ENCODE results near the gene ABCD1. TPM values are rescaled to one million over a fixed set of nuclear protein-coding genes. Genes with fewer than 3 reads are reported as not detected.
"Not testable (repeated sequence)": the region's sequence is repeated elsewhere in the genome, so short reads cannot be mapped to it uniquely, and the experiment has no call there.

Gene ABCD1
- total RNA-seq, 1 donor from 2014 or later = 15.3 TPM

DNA sequence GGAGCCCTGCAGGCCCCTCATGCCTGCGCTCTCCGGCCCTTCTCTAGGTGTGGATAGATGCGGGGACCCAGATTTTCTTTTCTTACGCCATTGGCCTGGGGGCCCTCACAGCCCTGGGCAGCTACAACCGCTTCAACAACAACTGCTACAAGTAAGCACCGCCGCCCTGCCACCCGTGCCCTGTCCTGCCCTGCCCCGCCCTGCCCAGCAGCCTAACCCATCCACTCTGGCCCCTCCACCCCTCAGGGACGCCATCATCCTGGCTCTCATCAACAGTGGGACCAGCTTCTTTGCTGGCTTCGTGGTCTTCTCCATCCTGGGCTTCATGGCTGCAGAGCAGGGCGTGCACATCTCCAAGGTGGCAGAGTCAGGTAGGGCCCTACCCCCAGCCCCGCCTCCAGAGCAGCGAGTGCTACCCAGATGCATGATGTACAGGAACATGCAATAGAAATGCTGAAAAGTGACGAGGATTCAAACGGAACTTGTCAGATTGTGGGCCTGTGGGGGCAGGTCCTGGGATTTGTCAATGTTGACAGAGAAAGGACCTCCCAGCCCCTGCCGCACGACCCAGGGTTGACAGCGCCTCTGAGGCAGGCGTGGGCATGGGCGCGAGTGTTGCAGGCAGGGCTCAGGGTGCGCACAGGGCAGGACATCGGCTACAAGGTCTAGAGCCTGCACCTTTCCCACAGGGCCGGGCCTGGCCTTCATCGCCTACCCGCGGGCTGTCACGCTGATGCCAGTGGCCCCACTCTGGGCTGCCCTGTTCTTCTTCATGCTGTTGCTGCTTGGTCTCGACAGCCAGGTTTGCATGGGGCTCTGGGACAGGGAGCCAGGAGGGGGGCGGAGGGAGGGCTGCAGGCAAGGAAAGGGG lies 31.2 kb upstream of the ABCD1 start:
- Histone ChIP-seq H3K27me3 (ENCODE audit: control insufficient read depth, insufficient read depth, low read length) (no peaks in the 10 kb centered on the region), H3K4me3 (ENCODE audit: low read depth, low read length) (no peak overlapping the region), H3K36me3 (ENCODE audit: control insufficient read depth, insufficient read depth, low read length) (no peaks in the 10 kb centered on the region)
- no peak for DNase-seq (ENCODE audit: low read depth)
- no peak for TF ChIP-seq CTCF (IDR thresholded peaks at IDR 0.05; ENCODE audit: insufficient read depth, low read length, poor library complexity, severe bottlenecking)

DNA sequence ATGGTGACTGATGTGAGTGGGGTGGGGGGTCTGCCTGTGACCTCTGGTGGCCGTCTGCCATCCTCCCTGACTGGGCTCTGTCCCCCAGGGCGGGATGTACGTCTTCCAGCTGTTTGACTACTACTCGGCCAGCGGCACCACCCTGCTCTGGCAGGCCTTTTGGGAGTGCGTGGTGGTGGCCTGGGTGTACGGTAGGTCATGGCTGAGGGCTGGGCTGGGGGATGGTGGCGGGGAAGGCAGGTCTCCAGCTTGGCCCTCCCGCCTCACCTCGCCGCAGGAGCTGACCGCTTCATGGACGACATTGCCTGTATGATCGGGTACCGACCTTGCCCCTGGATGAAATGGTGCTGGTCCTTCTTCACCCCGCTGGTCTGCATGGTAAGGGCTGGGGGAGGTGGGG lies 30.4 kb upstream of the ABCD1 start:
- H3K4me3 ChIP-seq (ENCODE audit: low read depth, low read length); H3K27me3 ChIP-seq (ENCODE audit: control insufficient read depth, insufficient read depth, low read length); H3K36me3 ChIP-seq (ENCODE audit: control insufficient read depth, insufficient read depth, low read length); DNase-seq (ENCODE audit: low read depth): not testable (repeated sequence)

DNA sequence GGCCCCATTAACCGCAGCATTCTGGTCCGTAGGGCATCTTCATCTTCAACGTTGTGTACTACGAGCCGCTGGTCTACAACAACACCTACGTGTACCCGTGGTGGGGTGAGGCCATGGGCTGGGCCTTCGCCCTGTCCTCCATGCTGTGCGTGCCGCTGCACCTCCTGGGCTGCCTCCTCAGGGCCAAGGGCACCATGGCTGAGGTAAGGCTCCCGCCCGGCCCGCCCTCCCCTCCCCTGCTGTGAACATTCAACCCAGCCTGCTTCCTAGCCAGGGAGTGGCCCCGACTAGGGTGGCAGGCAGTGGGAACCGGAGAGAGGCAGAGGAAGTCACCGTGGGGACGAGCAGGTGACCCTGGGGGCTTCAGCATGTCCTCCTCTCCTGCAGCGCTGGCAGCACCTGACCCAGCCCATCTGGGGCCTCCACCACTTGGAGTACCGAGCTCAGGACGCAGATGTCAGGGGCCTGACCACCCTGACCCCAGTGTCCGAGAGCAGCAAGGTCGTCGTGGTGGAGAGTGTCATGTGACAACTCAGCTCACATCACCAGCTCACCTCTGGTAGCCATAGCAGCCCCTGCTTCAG lies 29.9 kb upstream of the ABCD1 start:
- H3K4me3 ChIP-seq (ENCODE audit: low read depth, low read length) = no peak overlapping the region
- H3K36me3 ChIP-seq (ENCODE audit: control insufficient read depth, insufficient read depth, low read length) = no peaks in the 10 kb centered on the region
- no peak for TF ChIP-seq CTCF (IDR thresholded peaks at IDR 0.05; ENCODE audit: insufficient read depth, low read length, poor library complexity, severe bottlenecking)
- no peak for DNase-seq (ENCODE audit: low read depth)
- no peaks in the 10 kb centered on the region for H3K27me3 ChIP-seq (ENCODE audit: control insufficient read depth, insufficient read depth, low read length)

DNA sequence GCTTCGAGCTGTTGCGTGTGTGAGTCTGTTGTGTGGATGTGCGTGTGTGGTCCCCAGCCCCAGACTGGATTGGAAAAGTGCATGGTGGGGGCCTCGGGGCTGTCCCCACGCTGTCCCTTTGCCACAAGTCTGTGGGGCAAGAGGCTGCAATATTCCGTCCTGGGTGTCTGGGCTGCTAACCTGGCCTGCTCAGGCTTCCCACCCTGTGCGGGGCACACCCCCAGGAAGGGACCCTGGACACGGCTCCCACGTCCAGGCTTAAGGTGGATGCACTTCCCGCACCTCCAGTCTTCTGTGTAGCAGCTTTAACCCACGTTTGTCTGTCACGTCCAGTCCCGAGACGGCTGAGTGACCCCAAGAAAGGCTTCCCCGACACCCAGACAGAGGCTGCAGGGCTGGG lies 28.6 kb upstream of the ABCD1 start:
- Histone ChIP-seq H3K4me3 (ENCODE audit: low read depth, low read length) (no peak overlapping the region), H3K27me3 (ENCODE audit: control insufficient read depth, insufficient read depth, low read length) (no peaks in the 10 kb centered on the region), H3K36me3 (ENCODE audit: control insufficient read depth, insufficient read depth, low read length) (no peaks in the 10 kb centered on the region)
- no peak for TF ChIP-seq CTCF (IDR thresholded peaks at IDR 0.05; ENCODE audit: insufficient read depth, low read length, poor library complexity, severe bottlenecking)
- DNase-seq (ENCODE audit: low read depth) = no peak

DNA sequence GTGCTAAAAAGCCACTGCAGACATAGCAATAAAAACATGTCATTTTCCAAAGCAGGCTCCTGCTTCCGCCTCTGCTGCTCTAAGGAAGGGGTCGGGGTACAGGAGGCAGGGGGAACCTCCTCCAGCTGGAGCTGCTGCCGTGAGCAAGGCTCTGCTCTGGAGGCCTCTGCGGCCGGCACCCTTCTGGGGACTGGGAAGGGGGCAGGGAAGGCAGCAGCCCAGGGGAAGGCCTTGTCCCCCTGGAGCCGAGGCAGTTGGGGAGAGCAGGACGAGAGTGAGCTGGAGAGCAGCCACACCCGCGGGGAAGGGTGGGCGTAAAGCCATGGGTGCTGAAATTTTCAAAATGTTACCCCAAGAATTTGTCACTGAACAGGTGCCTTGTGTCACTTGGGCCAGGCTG lies 28.1 kb upstream of the ABCD1 start:
- H3K36me3 ChIP-seq (ENCODE audit: control insufficient read depth, insufficient read depth, low read length); H3K4me3 ChIP-seq (ENCODE audit: low read depth, low read length); H3K27me3 ChIP-seq (ENCODE audit: control insufficient read depth, insufficient read depth, low read length); DNase-seq (ENCODE audit: low read depth): not testable (repeated sequence)

GRCh38 chrX:153696986-153697722 lies 27.5 kb upstream of the ABCD1 start:
- DNase-seq (ENCODE audit: low read depth); H3K36me3 ChIP-seq (ENCODE audit: control insufficient read depth, insufficient read depth, low read length); H3K4me3 ChIP-seq (ENCODE audit: low read depth, low read length); H3K27me3 ChIP-seq (ENCODE audit: control insufficient read depth, insufficient read depth, low read length): not testable (repeated sequence)

Data from kidney epithelial cell (primary cell).